Liver (tissue), 9 donors: Measurements from ENCODE around the gene SLC38A2. TPM values are rescaled to one million over a fixed set of nuclear protein-coding genes. Genes with fewer than 3 reads are reported as not detected.

ENCODE experiments used
- DNase-seq: peaks from one replicate; pipeline ENCODE4 v3.0.0-alpha.2; 2017; ENCODE audit warnings: low spot score
- H3K27ac ChIP-seq, 2 donors: one replicate each; pipeline ENCODE4 v1.7.0; 2013; ENCODE audit warnings: inconsistent platforms in 2 of 2, low read length in 2 of 2, control low read depth in 1 of 2, low read depth in 1 of 2, mild to moderate bottlenecking in 1 of 2
- H3K27me3 ChIP-seq, 4 donors: one replicate each; pipeline versions ENCODE4 v1.6.1 to v1.7.0; 2013; ENCODE audit warnings: low read length in 3 of 4, inconsistent platforms in 1 of 4, mild to moderate bottlenecking in 1 of 4, moderate library complexity in 1 of 4; ENCODE audit not compliant: control insufficient read depth in 4 of 4, insufficient read depth in 4 of 4
- H3K36me3 ChIP-seq, 4 donors: one replicate each; pipeline versions ENCODE4 v1.6.1 to v1.7.0; 2013; ENCODE audit warnings: low read length in 3 of 4, mild to moderate bottlenecking in 3 of 4, low read depth in 1 of 4, moderate library complexity in 1 of 4; ENCODE audit not compliant: control insufficient read depth in 4 of 4, insufficient read depth in 3 of 4
- H3K4me1 ChIP-seq, 4 donors: one replicate each; pipeline versions ENCODE4 v1.6.1 to v1.7.0; 2013; ENCODE audit warnings: low read length in 3 of 4, mild to moderate bottlenecking in 3 of 4, moderate library complexity in 1 of 4; ENCODE audit not compliant: control insufficient read depth in 4 of 4, insufficient read depth in 4 of 4
- H3K4me3 ChIP-seq, 3 donors: one replicate each; pipeline versions ENCODE4 v1.6.1 to v1.7.0; 2013; ENCODE audit warnings: low read length in 3 of 3, control low read depth in 1 of 3, low read depth in 1 of 3, mild to moderate bottlenecking in 1 of 3
- H3K9ac ChIP-seq, 2 donors: one replicate each; pipeline ENCODE4 v1.7.0; 2013; ENCODE audit warnings: low read length in 2 of 2, mild to moderate bottlenecking in 2 of 2, moderate library complexity in 2 of 2, control low read depth in 1 of 2, low read depth in 1 of 2
- H3K9me3 ChIP-seq, 4 donors: one replicate each; pipeline versions ENCODE4 v1.6.1 to v1.7.0; 2013; ENCODE audit warnings: low read length in 3 of 4; ENCODE audit not compliant: control insufficient read depth in 4 of 4
- EGR1 ChIP-seq, 2 donors: IDR thresholded peaks; 2 replicates each; pipeline ENCODE4 v1.6.1; 2016 to 2018; ENCODE audit warnings: antibody characterized with exemption in 2 of 2, low read depth in 2 of 2
- FOXA1 ChIP-seq: IDR thresholded peaks from 2 replicates; pipeline ENCODE4 v1.6.1; 2016; ENCODE audit warnings: antibody characterized with exemption
- FOXA2 ChIP-seq: IDR thresholded peaks from 2 replicates; pipeline ENCODE4 v1.6.1; 2016; ENCODE audit warnings: antibody characterized with exemption
- GABPA ChIP-seq, 2 donors: IDR thresholded peaks in 1 of 2; conservative IDR thresholded peaks in 1 of 2; 2 replicates each; pipeline ENCODE4 v1.6.1; 2016; ENCODE audit warnings: antibody characterized with exemption in 2 of 2, mild to moderate bottlenecking in 1 of 2, moderate library complexity in 1 of 2
- HNF4A ChIP-seq, 2 donors: conservative IDR thresholded peaks; 2 replicates each; pipeline ENCODE4 v1.6.1; 2016; ENCODE audit warnings: antibody characterized with exemption in 2 of 2, mild to moderate bottlenecking in 2 of 2
- HNF4G ChIP-seq: IDR thresholded peaks from 2 replicates; pipeline ENCODE4 v1.6.1; 2016; ENCODE audit warnings: antibody characterized with exemption
- JUND ChIP-seq, 2 donors: IDR thresholded peaks; 2 replicates each; pipeline ENCODE4 v1.6.1; 2016; ENCODE audit warnings: antibody characterized with exemption in 2 of 2
- NR2F2 ChIP-seq: IDR thresholded peaks from 2 replicates; pipeline ENCODE4 v1.6.1; 2016; ENCODE audit warnings: antibody characterized with exemption
- RAD21 ChIP-seq, 2 donors: IDR thresholded peaks; 2 replicates each; pipeline ENCODE4 v1.6.1; 2016; ENCODE audit warnings: antibody characterized with exemption in 2 of 2, mild to moderate bottlenecking in 2 of 2
- RXRA ChIP-seq, 2 donors: IDR thresholded peaks; 2 replicates each; pipeline ENCODE4 v1.6.1; 2017 to 2018; ENCODE audit warnings: antibody characterized with exemption in 2 of 2, mild to moderate bottlenecking in 1 of 2
- SP1 ChIP-seq: IDR thresholded peaks from 2 replicates; pipeline ENCODE4 v1.6.1; 2018; ENCODE audit warnings: antibody characterized with exemption, mild to moderate bottlenecking
- TAF1 ChIP-seq: conservative IDR thresholded peaks from 2 replicates; pipeline ENCODE4 v1.6.1; 2016; ENCODE audit warnings: antibody characterized with exemption, mild to moderate bottlenecking
- YY1 ChIP-seq: IDR thresholded peaks from 2 replicates; pipeline ENCODE4 v1.6.1; 2016; ENCODE audit warnings: antibody characterized with exemption, mild to moderate bottlenecking
- WGBS: extraction: QIAGEN DNeasy Blood & Tissue Kit; methylation state at CpG from one replicate; pipeline ENCODE4 v1.1.7; 2013; 5-methylcytosine and 5-hydroxymethylcytosine counted together
- polyA plus RNA-seq, 2 donors: library from polyadenylated mRNA; stranded (reverse) in 1 of 2; unstranded in 1 of 2; fragments of 200-250 nt in 1 of 2; fragments of >200 nt in 1 of 2; fragmentation: Nextera tagmentation in 1 of 2; extraction: Ambion mirVana in 1 of 2; gene quantifications; one replicate each; pipeline versions ENCODE4 v1.2.1 to v1.2.3, GENCODE V29; 2013 to 2015
- total RNA-seq, 2 donors: library from RNA; depleted of rRNA; stranded (reverse); fragments of >200 nt; gene quantifications; one replicate each; pipeline ENCODE4 v1.2.3, GENCODE V29; 2014
- TF ChIP-seq, protein P1 (sequence below): IDR thresholded peaks from 2 replicates; pipeline ENCODE4 v1.6.1; 2016; ENCODE audit warnings: antibody characterized with exemption, mild to moderate bottlenecking
- TF ChIP-seq, protein P2 (sequence below): IDR thresholded peaks from 2 replicates; pipeline ENCODE4 v1.6.1; 2016; ENCODE audit warnings: antibody characterized with exemption
- TF ChIP-seq, protein P3 (sequence below): fragments of 150-350 bp; IDR thresholded peaks from 2 replicates; pipeline ENCODE4 v1.5.1; 2017; ENCODE audit warnings: improper control_type of control experiment, low read depth, low read length; ENCODE audit not compliant: missing input control
- TF ChIP-seq, protein P4 (sequence below): IDR thresholded peaks from 2 replicates; pipeline ENCODE4 v1.6.1; 2016; ENCODE audit warnings: antibody characterized with exemption
- donor health status: healthy.
- donor health status: healthy.
- donor health status: healthy.
- donor health status: healthy.
- donor health status: healthy.

Gene SLC38A2
- total and polyA plus RNA-seq, 4 donors, result 50.6 to 472 (median 97.4) TPM

GRCh38 chr12:46382964-46383653, 10.5 kb upstream of the SLC38A2 start:
- Histone ChIP-seq H3K27me3 (no peaks in the 10 kb centered on the region), H3K27ac (peak overlapping the region; percentile 98 to 100), H3K36me3 (no peaks in the 10 kb centered on the region), H3K4me1 (peaks cover 8 to 25% (median 21%) of the 10 kb centered on the region in 4 donors), H3K4me3 (peak overlapping the region; percentile 63 to 81 (median 74)), H3K9me3 (no peaks in the 10 kb centered on the region), H3K9ac (peak overlapping the region; percentile 87 to 98)
- under 1% methylated on average over 74 of the region's 74 CpGs for WGBS
- DNase-seq, result peak; percentile 89
- TF ChIP-seq TAF1 (peak; percentile 44), SP1 (peak; percentile 66), HNF4A (conservative IDR thresholded peaks at IDR 0.05) (peak in 1 of 2 donors; percentile 3), HNF4G (no peak), EGR1 (IDR thresholded peaks at IDR 0.05; ENCODE audit: low read depth in 2 of 2) (peak in 1 of 2 donors; percentile 31), YY1 (no peak), RXRA (IDR thresholded peaks at IDR 0.05) (no peak), FOXA1 (no peak), FOXA2 (no peak), RAD21 (IDR thresholded peaks at IDR 0.05) (peak in 1 of 2 donors; percentile 37), JUND (IDR thresholded peaks at IDR 0.05) (peak; percentile 43 to 96), NR2F2 (no peak), GABPA (IDR thresholded peaks at IDR 0.05 in 1 of 2, conservative IDR thresholded peaks at IDR 0.05 in 1 of 2) (peak in 1 of 2 donors; percentile 50)
- TF ChIP-seq, protein P1, sequence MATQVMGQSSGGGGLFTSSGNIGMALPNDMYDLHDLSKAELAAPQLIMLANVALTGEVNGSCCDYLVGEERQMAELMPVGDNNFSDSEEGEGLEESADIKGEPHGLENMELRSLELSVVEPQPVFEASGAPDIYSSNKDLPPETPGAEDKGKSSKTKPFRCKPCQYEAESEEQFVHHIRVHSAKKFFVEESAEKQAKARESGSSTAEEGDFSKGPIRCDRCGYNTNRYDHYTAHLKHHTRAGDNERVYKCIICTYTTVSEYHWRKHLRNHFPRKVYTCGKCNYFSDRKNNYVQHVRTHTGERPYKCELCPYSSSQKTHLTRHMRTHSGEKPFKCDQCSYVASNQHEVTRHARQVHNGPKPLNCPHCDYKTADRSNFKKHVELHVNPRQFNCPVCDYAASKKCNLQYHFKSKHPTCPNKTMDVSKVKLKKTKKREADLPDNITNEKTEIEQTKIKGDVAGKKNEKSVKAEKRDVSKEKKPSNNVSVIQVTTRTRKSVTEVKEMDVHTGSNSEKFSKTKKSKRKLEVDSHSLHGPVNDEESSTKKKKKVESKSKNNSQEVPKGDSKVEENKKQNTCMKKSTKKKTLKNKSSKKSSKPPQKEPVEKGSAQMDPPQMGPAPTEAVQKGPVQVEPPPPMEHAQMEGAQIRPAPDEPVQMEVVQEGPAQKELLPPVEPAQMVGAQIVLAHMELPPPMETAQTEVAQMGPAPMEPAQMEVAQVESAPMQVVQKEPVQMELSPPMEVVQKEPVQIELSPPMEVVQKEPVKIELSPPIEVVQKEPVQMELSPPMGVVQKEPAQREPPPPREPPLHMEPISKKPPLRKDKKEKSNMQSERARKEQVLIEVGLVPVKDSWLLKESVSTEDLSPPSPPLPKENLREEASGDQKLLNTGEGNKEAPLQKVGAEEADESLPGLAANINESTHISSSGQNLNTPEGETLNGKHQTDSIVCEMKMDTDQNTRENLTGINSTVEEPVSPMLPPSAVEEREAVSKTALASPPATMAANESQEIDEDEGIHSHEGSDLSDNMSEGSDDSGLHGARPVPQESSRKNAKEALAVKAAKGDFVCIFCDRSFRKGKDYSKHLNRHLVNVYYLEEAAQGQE, result peak; percentile 64
- TF ChIP-seq, protein P2, sequence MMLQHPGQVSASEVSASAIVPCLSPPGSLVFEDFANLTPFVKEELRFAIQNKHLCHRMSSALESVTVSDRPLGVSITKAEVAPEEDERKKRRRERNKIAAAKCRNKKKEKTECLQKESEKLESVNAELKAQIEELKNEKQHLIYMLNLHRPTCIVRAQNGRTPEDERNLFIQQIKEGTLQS, result no peak
- TF ChIP-seq, protein P3, sequence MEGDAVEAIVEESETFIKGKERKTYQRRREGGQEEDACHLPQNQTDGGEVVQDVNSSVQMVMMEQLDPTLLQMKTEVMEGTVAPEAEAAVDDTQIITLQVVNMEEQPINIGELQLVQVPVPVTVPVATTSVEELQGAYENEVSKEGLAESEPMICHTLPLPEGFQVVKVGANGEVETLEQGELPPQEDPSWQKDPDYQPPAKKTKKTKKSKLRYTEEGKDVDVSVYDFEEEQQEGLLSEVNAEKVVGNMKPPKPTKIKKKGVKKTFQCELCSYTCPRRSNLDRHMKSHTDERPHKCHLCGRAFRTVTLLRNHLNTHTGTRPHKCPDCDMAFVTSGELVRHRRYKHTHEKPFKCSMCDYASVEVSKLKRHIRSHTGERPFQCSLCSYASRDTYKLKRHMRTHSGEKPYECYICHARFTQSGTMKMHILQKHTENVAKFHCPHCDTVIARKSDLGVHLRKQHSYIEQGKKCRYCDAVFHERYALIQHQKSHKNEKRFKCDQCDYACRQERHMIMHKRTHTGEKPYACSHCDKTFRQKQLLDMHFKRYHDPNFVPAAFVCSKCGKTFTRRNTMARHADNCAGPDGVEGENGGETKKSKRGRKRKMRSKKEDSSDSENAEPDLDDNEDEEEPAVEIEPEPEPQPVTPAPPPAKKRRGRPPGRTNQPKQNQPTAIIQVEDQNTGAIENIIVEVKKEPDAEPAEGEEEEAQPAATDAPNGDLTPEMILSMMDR, result no peak
- TF ChIP-seq, protein P4, sequence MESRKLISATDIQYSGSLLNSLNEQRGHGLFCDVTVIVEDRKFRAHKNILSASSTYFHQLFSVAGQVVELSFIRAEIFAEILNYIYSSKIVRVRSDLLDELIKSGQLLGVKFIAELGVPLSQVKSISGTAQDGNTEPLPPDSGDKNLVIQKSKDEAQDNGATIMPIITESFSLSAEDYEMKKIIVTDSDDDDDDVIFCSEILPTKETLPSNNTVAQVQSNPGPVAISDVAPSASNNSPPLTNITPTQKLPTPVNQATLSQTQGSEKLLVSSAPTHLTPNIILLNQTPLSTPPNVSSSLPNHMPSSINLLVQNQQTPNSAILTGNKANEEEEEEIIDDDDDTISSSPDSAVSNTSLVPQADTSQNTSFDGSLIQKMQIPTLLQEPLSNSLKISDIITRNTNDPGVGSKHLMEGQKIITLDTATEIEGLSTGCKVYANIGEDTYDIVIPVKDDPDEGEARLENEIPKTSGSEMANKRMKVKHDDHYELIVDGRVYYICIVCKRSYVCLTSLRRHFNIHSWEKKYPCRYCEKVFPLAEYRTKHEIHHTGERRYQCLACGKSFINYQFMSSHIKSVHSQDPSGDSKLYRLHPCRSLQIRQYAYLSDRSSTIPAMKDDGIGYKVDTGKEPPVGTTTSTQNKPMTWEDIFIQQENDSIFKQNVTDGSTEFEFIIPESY, result no peak
